PC-9 (cell line): ENCODE results near the gene SLK. TPM values are rescaled to one million over a fixed set of nuclear protein-coding genes. Genes with fewer than 3 reads are reported as not detected.

ENCODE experiments used
- BruUV-seq: library from RNA; stranded (reverse); fragments of 400-500 nt; replicated peaks from 2 replicates; lab custom pipeline; 2021; lab: Mats Ljungman, UMichigan
- CTCF ChIA-PET: fragments of 300-600 bp; sonication (Branson Sonifier 250); formaldehyde crosslinking; loops from one replicate; lab custom pipeline; 2022; ENCODE audit warnings: antibody characterized with exemption; lab: Charles Lee
- POLR2A ChIA-PET: fragments of 300-600 bp; sonication (Branson Sonifier 250); formaldehyde crosslinking; loops from one replicate; lab custom pipeline; 2022; ENCODE audit warnings: antibody characterized with exemption; ENCODE audit not compliant: unreplicated experiment; lab: Charles Lee
- DNase-seq, 2 experiments: peaks; one replicate each; pipeline versions ENCODE4 v3.0.0 to v3.0.0-alpha.2; 2015 to 2022; ENCODE audit warnings: mixed read lengths in 1 of 2
- H2AFZ ChIP-seq: fragments of 200-600 bp; sonication (generic); 2 replicates; pipeline ENCODE4 v1.8.1; 2017; ENCODE audit warnings: antibody characterized with exemption
- H3F3A ChIP-seq: fragments of 200-600 bp; sonication (generic); 2 replicates; pipeline ENCODE4 v1.8.1; 2017; ENCODE audit warnings: antibody characterized with exemption, mild to moderate bottlenecking, low read depth; ENCODE audit not compliant: insufficient read depth
- H3K27ac ChIP-seq: fragments of 200-600 bp; sonication (generic); 2 replicates; pipeline ENCODE4 v1.6.1; 2016; ENCODE audit warnings: mixed run types
- H3K27me3 ChIP-seq: fragments of 200-600 bp; sonication (generic); 2 replicates; pipeline ENCODE4 v1.6.1; 2016; ENCODE audit warnings: low read depth, mixed run types; ENCODE audit not compliant: insufficient read depth
- H3K36me3 ChIP-seq: fragments of 200-600 bp; sonication (generic); 2 replicates; pipeline ENCODE4 v1.6.1; 2016; ENCODE audit warnings: low read depth, mixed run types
- H3K4me1 ChIP-seq: fragments of 200-600 bp; sonication (generic); replicated peaks from 2 replicates; pipeline ENCODE4 v1.6.1; 2016; ENCODE audit warnings: mixed run types; ENCODE audit not compliant: insufficient read depth
- H3K4me2 ChIP-seq: fragments of 200-600 bp; sonication (generic); 2 replicates; pipeline ENCODE4 v1.6.1; 2017; ENCODE audit warnings: mixed run types
- H3K4me3 ChIP-seq: fragments of 200-600 bp; sonication (generic); 2 replicates; pipeline ENCODE4 v1.6.1; 2016; ENCODE audit warnings: mixed run types
- H3K79me2 ChIP-seq: fragments of 200-600 bp; sonication (generic); 2 replicates; pipeline ENCODE4 v1.6.1; 2017; ENCODE audit warnings: low read depth, mixed run types
- H3K9me2 ChIP-seq: fragments of 200-600 bp; sonication (generic); 2 replicates; pipeline ENCODE4 v1.8.1; 2017; ENCODE audit warnings: mild to moderate bottlenecking; ENCODE audit not compliant: insufficient read depth
- H3K9me3 ChIP-seq: fragments of 200-600 bp; sonication (generic); 2 replicates; pipeline ENCODE4 v1.8.1; 2016; ENCODE audit warnings: low read depth; ENCODE audit not compliant: insufficient read depth
- H4K20me1 ChIP-seq: fragments of 200-600 bp; sonication (generic); 2 replicates; pipeline ENCODE4 v1.8.1; 2017; ENCODE audit not compliant: insufficient read depth
- EZH2 ChIP-seq: fragments of 200-600 bp; sonication (generic); IDR thresholded peaks from 2 replicates; pipeline ENCODE4 v1.8.0; 2017; ENCODE audit warnings: antibody characterized with exemption, low read depth
- intact Hi-C: fragments of 100-400 bp; cut with micrococcal nuclease; formaldehyde crosslinking; loops from one replicate; pipeline ENCODE4 v1.10.0; 2022; ENCODE audit not compliant: unreplicated experiment
- total RNA-seq: library from RNA; stranded (reverse); gene quantifications from 2 replicates; pipeline ENCODE4 v1.2.3, GENCODE V29; 2021
- TF ChIP-seq, protein P1 (sequence below): fragments of 200-600 bp; sonication (generic); conservative IDR thresholded peaks from 2 replicates; pipeline ENCODE4 v1.6.1; 2017; ENCODE audit warnings: mixed run types, antibody characterized with exemption, mild to moderate bottlenecking, moderate library complexity

The SLK gene
- total RNA-seq, 1 experiment from 2014 or later, result 30.4 TPM

DNA sequence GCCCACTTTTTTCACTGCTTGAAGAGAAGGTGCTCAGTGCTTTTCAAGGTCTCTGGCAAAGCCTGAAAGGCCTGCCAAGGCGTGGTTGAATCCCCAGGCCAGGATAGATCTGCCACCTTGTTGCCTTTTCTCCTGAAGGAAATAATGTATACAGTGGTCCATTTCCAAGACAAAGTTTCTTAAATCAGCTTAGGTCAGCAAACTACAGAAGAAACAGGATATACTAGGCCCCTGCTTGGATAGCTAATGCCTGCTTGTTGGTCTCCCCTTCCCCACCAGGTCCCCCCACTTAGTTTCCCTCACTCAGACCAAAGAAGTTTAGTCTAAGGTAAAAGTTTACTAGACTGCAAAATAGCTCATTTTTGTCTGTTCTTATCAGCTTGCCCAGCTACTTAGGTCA lies 98.8 kb downstream of the SLK start:
- no peaks in the 10 kb centered on the region for H3K4me1 ChIP-seq
- H3K36me3 ChIP-seq, result no peaks in the 10 kb centered on the region
- no peaks in the 10 kb centered on the region for H3F3A ChIP-seq
- CTCF ChIA-PET, result no interaction called here
- POLR2A ChIA-PET, result no interaction called here
- no peak overlapping the region for H3K4me3 ChIP-seq
- no peak for DNase-seq
- no peaks in the 10 kb centered on the region for H3K9me2 ChIP-seq
- H3K27ac ChIP-seq, result no peak overlapping the region
- no peak overlapping the region for H3K4me2 ChIP-seq
- H2AFZ ChIP-seq, result no peak overlapping the region
- no TSS peak for BruUV-seq
- intact Hi-C loops, result no loop called here
- no peaks in the 10 kb centered on the region for H3K79me2 ChIP-seq
- TF ChIP-seq EZH2, result no peak
- TF ChIP-seq, protein P1, sequence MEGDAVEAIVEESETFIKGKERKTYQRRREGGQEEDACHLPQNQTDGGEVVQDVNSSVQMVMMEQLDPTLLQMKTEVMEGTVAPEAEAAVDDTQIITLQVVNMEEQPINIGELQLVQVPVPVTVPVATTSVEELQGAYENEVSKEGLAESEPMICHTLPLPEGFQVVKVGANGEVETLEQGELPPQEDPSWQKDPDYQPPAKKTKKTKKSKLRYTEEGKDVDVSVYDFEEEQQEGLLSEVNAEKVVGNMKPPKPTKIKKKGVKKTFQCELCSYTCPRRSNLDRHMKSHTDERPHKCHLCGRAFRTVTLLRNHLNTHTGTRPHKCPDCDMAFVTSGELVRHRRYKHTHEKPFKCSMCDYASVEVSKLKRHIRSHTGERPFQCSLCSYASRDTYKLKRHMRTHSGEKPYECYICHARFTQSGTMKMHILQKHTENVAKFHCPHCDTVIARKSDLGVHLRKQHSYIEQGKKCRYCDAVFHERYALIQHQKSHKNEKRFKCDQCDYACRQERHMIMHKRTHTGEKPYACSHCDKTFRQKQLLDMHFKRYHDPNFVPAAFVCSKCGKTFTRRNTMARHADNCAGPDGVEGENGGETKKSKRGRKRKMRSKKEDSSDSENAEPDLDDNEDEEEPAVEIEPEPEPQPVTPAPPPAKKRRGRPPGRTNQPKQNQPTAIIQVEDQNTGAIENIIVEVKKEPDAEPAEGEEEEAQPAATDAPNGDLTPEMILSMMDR, result no peak
- H3K27me3 ChIP-seq, result no peaks in the 10 kb centered on the region
- H3K9me3 ChIP-seq, result no peaks in the 10 kb centered on the region
- H4K20me1 ChIP-seq, result no peaks in the 10 kb centered on the region

DNA sequence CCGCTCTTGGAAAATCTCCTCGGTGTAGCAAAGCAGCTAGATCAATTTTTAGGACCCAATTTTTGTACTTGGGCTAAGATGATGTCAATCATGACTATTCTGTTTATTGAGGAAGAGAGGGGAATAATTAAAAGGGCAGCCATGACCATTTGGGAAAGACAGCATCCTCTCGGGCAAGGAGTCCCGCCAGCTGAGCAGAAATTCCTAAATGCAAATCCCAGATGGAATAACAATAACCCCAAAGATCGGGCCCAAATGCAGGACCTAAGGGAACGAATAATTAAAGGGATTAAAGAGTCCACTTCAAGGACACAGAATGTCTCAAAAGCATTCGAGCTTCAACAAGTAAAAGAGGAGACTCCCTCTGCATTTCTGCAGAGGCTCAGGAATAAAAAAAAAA lies 100.0 kb downstream of the SLK start:
- BruUV-seq, result no TSS peak
- H3K27me3 ChIP-seq, result no peaks in the 10 kb centered on the region
- H4K20me1 ChIP-seq, result no peaks in the 10 kb centered on the region
- H3K4me3 ChIP-seq, result no peak overlapping the region
- H3K9me2 ChIP-seq, result no peaks in the 10 kb centered on the region
- intact Hi-C loops, result no loop called here
- no peaks in the 10 kb centered on the region for H3K79me2 ChIP-seq
- H3F3A ChIP-seq, result no peaks in the 10 kb centered on the region
- no peak for DNase-seq
- H3K4me1 ChIP-seq, result no peaks in the 10 kb centered on the region
- no peak overlapping the region for H2AFZ ChIP-seq
- TF ChIP-seq, protein P1, result no peak
- TF ChIP-seq EZH2, result no peak
- H3K36me3 ChIP-seq, result no peaks in the 10 kb centered on the region
- H3K4me2 ChIP-seq, result no peak overlapping the region
- POLR2A ChIA-PET, result no interaction called here
- no peaks in the 10 kb centered on the region for H3K9me3 ChIP-seq
- H3K27ac ChIP-seq, result no peak overlapping the region
- CTCF ChIA-PET, result interaction anchor here (0.7 kb wide), 1 partner anchor 159 kb away, joined by 16 read pairs; no protein-coding TSS in a partner anchor

DNA sequence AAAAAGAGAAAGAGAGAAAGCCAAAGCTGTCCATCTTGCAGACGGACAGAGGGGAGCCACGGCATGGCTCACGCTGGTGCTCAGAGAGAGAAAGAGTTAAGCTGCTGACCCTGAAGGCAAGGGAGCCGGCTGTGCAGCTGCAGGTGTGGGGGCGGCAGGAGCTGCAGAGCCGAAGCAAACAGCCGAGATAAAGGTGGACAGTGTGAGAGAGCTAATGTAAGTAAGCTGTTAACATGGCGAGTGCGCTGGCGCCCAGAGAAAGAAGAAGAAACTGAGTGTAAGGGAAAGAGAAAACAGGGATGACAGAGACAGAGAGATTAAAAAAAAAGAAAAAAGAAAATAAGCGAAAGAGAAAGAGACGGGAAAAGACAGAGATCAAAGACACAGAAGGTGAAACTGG lies 100.6 kb downstream of the SLK start:
- CTCF ChIA-PET, result no interaction called here
- H3K36me3 ChIP-seq, result no peaks in the 10 kb centered on the region
- no peaks in the 10 kb centered on the region for H3K4me1 ChIP-seq
- H3K4me3 ChIP-seq, result no peak overlapping the region
- no peak for DNase-seq
- no peaks in the 10 kb centered on the region for H3K27me3 ChIP-seq
- no peaks in the 10 kb centered on the region for H4K20me1 ChIP-seq
- no peak overlapping the region for H3K27ac ChIP-seq
- no peaks in the 10 kb centered on the region for H3K9me2 ChIP-seq
- intact Hi-C loops, result no loop called here
- POLR2A ChIA-PET, result no interaction called here
- no peak for TF ChIP-seq EZH2
- TF ChIP-seq, protein P1, result no peak
- no TSS peak for BruUV-seq
- no peak overlapping the region for H2AFZ ChIP-seq
- no peaks in the 10 kb centered on the region for H3K79me2 ChIP-seq
- no peak overlapping the region for H3K4me2 ChIP-seq
- no peaks in the 10 kb centered on the region for H3F3A ChIP-seq
- H3K9me3 ChIP-seq, result no peaks in the 10 kb centered on the region
